NCI-H2029 treated with DMSO at 0.1 percent for 48 hours (cell line): ENCODE measurements around the gene CORIN.
A peak's percentile ranks its signal among the peaks of the same experiment; 100 is the strongest.
"Not testable (repeated sequence)": the region's sequence is repeated elsewhere in the genome, so short reads cannot be mapped to it uniquely, and the experiment has no call there.

Experiments
- DNase-seq: peaks from one replicate; lab custom pipeline; 2025; lab: John Stamatoyannopoulos, UW

CORIN gene

GRCh38 chr4:47721892-47722575 lies 115.8 kb downstream of the CORIN start:
- no peak for DNase-seq

GRCh38 chr4:47721485-47721884 lies 116.4 kb downstream of the CORIN start:
- DNase-seq: no peak

GRCh38 chr4:47720787-47721186 lies 117.1 kb downstream of the CORIN start:
- no peak for DNase-seq

GRCh38 chr4:47719576-47719975 lies 118.3 kb downstream of the CORIN start:
- DNase-seq: no peak

- DNase-seq: no peak
These were observed 119.2 kb downstream of the CORIN start for GRCh38 chr4:47718696-47719095.

GRCh38 chr4:47717188-47717587 lies 120.7 kb downstream of the CORIN start:
- no peak for DNase-seq

- DNase-seq: no peak
These were observed 122.0 kb downstream of the CORIN start for GRCh38 chr4:47715716-47716416.

- no peak for DNase-seq
These were observed 123.6 kb downstream of the CORIN start for GRCh38 chr4:47714269-47714668.

- DNase-seq: no peak
These were observed 124.6 kb downstream of the CORIN start for GRCh38 chr4:47713129-47713834.

- DNase-seq: no peak
These were observed 126.2 kb downstream of the CORIN start for GRCh38 chr4:47711646-47712045.

GRCh38 chr4:47711183-47711582 lies 126.7 kb downstream of the CORIN start:
- DNase-seq: no peak

GRCh38 chr4:47706352-47706751 lies 131.5 kb downstream of the CORIN start:
- not testable (repeated sequence) for DNase-seq

- DNase-seq: no peak
These were observed 132.4 kb downstream of the CORIN start for GRCh38 chr4:47705326-47705981.

- DNase-seq: peak; percentile 35
These were observed 133.1 kb downstream of the CORIN start for GRCh38 chr4:47704693-47705325.

- no peak for DNase-seq
These were observed 133.9 kb downstream of the CORIN start for GRCh38 chr4:47703956-47704355.

- no peak for DNase-seq
These were observed 134.9 kb downstream of the CORIN start for GRCh38 chr4:47703008-47703407.

GRCh38 chr4:47701286-47701685 lies 136.6 kb downstream of the CORIN start:
- no peak for DNase-seq

- no peak for DNase-seq
These were observed 139.0 kb downstream of the CORIN start for GRCh38 chr4:47698837-47699236.

GRCh38 chr4:47696823-47697222 lies 141.0 kb downstream of the CORIN start:
- DNase-seq: no peak

- no peak for DNase-seq
These were observed 142.6 kb downstream of the CORIN start for GRCh38 chr4:47695260-47695659.

GRCh38 chr4:47694322-47694721 lies 143.5 kb downstream of the CORIN start:
- DNase-seq: no peak

- DNase-seq: peak; percentile 53
These were observed 145.2 kb downstream of the CORIN start for GRCh38 chr4:47692691-47693090.
